Measurements from ENCODE around the gene ZNF217.
"Not testable (repeated sequence)": the region's sequence is repeated elsewhere in the genome, so short reads cannot be mapped to it uniquely, and the experiment has no call there.

DNA sequence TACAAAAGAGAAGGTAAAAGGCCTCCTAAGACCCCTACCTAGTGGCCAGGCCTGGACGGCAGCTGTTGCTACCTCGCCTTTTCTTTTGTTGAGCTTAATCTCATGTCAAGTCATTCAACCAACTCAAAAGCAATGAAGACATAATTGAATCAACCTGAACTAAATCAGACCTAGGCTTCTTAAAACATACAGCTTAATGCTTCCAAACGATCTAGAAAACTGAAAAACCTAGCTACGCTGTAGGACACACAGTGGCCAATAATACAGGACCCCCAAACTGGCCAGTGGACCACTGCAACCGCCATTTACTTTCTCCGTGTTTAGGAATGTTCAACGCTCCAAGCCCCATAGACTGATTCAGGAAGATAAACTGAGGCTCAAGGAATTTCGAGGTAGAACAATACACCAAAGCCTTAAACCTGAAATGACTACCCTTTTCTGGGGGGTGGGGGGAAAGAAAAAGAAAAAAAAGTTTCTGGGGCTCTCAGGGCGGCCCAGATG, 1.6 kb downstream of the ZNF217 start:
- TF ChIP-seq, protein P1, sequence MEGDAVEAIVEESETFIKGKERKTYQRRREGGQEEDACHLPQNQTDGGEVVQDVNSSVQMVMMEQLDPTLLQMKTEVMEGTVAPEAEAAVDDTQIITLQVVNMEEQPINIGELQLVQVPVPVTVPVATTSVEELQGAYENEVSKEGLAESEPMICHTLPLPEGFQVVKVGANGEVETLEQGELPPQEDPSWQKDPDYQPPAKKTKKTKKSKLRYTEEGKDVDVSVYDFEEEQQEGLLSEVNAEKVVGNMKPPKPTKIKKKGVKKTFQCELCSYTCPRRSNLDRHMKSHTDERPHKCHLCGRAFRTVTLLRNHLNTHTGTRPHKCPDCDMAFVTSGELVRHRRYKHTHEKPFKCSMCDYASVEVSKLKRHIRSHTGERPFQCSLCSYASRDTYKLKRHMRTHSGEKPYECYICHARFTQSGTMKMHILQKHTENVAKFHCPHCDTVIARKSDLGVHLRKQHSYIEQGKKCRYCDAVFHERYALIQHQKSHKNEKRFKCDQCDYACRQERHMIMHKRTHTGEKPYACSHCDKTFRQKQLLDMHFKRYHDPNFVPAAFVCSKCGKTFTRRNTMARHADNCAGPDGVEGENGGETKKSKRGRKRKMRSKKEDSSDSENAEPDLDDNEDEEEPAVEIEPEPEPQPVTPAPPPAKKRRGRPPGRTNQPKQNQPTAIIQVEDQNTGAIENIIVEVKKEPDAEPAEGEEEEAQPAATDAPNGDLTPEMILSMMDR (IDR thresholded peaks at IDR 0.05; ENCODE audit: control extremely low read depth in 1 of 3, insufficient read depth in 1 of 3, low read depth in 1 of 3, low read length in 3 of 3) = not testable (repeated sequence)
- not testable (repeated sequence) for TF ChIP-seq EGR1 (IDR thresholded peaks at IDR 0.05; ENCODE audit: borderline replicate concordance, low read depth, low read length); EZH2 (IDR thresholded peaks at IDR 0.05; ENCODE audit: low read depth, low read length, severe bottlenecking); SRF (IDR thresholded peaks at IDR 0.05; ENCODE audit: low read depth, low read length); MAFK (IDR thresholded peaks at IDR 0.05; ENCODE audit: low read depth, low read length); FOSL1 (IDR thresholded peaks at IDR 0.05; ENCODE audit: insufficient read depth, low read depth, low read length)

All from H1 (cell line).